Colonic mucosa (tissue), 4 donors: ENCODE measurements around the gene NTSR1. TPM values are rescaled to one million over a fixed set of nuclear protein-coding genes. Genes with fewer than 3 reads are reported as not detected.

Experiments used
- DNase-seq: peaks from one replicate; pipeline ENCODE4 v3.0.0-alpha.2; 2020
- H3K27ac ChIP-seq: fragments of 200-600 bp; one replicate; pipeline ENCODE4 v1.8.0; 2021
- H3K27me3 ChIP-seq: fragments of 200-600 bp; one replicate; pipeline ENCODE4 v1.8.0; 2021
- H3K36me3 ChIP-seq: fragments of 200-600 bp; one replicate; pipeline ENCODE4 v1.8.0; 2021
- H3K4me1 ChIP-seq: fragments of 200-600 bp; one replicate; pipeline ENCODE4 v1.8.0; 2021; ENCODE audit warnings: mild to moderate bottlenecking
- H3K4me3 ChIP-seq: fragments of 200-600 bp; one replicate; pipeline ENCODE4 v1.8.0; 2021
- H3K9ac ChIP-seq, 2 donors: one replicate each; pipeline ENCODE4 v1.7.0; 2013; ENCODE audit warnings: control low read depth in 2 of 2, low read depth in 2 of 2, low read length in 2 of 2
- H3K9me3 ChIP-seq: fragments of 200-600 bp; one replicate; pipeline ENCODE4 v1.8.0; 2021
- CTCF ChIP-seq: fragments of 200-600 bp; IDR thresholded peaks from one replicate; pipeline ENCODE4 v1.8.0; 2022; ENCODE audit warnings: antibody characterized with exemption, mild to moderate bottlenecking
- intact Hi-C: fragments of 100-400 bp; cut with DNase I; formaldehyde crosslinking; loops from one replicate; pipeline ENCODE4 v1.14.1; 2022
- total RNA-seq, 2 donors: library from RNA; stranded (reverse); fragmentation: NEBNext Ultra II Directional in 1 of 2; extraction: Animal tissue kit (Norgen Biotek cat#: 25700) in 1 of 2; gene quantifications; one replicate each; pipeline ENCODE4 v1.2.1, GENCODE V29; 2021
- donor health status: healthy.
- donor health status: DM: no; HTN: no; CAD: no.
- donor health status: DM: no; HTN: no; CAD: no.

Gene NTSR1
- total RNA-seq, 2 donors from 2014 or later, result 0.05 to 2.9 TPM

DNA sequence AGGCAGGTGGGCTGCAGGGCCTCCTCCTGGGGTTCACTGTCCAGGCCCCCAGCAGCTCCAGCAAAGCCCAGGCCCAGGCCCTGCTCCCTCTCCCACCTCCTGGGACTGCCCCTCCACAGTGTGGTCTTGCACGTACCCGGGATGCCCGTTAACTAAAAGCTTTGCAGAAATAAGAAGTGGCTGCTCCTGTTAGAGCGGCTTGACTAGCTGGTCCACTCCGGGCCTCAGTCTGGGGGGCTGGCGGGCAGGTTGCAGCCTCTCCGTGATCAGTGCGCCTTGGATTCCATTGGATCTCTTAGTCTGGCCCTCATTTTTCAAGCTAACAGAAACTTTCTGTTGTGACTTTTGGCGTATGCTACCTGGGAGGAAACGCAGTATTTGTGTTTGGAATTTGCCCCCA, 39.4 kb upstream of the NTSR1 start:
- Histone ChIP-seq H3K9ac (no peak overlapping the region), H3K27ac (no peak overlapping the region), H3K27me3 (no peaks in the 10 kb centered on the region), H3K4me3 (no peak overlapping the region), H3K9me3 (no peaks in the 10 kb centered on the region), H3K36me3 (no peaks in the 10 kb centered on the region), H3K4me1 (peaks cover 13% of the 10 kb centered on the region)
- intact Hi-C loops, result loop anchor here (2.0 to 5.0 kb wide), 2 partner anchors 122 to 138 kb away; no protein-coding TSS in a partner anchor
- no peak for DNase-seq
- no peak for TF ChIP-seq CTCF

DNA sequence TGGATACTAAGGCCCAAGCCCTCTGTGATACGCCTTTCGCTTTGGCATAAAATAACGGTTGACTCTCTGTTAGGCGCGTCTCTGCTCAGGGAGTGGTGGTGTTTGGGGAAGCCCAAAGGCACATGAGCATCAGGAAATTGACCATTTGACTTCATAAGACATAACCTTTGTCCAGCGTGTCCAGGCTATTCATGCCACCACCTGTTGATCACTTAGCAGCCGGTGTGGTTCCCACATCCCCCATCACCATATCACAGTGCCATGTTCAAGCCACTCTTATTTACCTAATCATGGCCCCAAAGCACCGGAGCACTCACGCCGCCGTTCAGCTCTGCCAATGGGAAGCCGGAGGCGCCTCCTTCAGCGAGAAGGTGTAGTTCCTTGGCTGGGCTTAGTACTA, 38.5 kb upstream of the NTSR1 start:
- intact Hi-C loops, result no loop called here
- H3K27ac ChIP-seq, result no peak overlapping the region
- H3K36me3 ChIP-seq, result no peaks in the 10 kb centered on the region
- peaks cover 13% of the 10 kb centered on the region for H3K4me1 ChIP-seq
- no peak for DNase-seq
- H3K9ac ChIP-seq, result no peak overlapping the region
- H3K9me3 ChIP-seq, result no peaks in the 10 kb centered on the region
- TF ChIP-seq CTCF, result no peak
- no peak overlapping the region for H3K4me3 ChIP-seq
- H3K27me3 ChIP-seq, result no peaks in the 10 kb centered on the region

DNA sequence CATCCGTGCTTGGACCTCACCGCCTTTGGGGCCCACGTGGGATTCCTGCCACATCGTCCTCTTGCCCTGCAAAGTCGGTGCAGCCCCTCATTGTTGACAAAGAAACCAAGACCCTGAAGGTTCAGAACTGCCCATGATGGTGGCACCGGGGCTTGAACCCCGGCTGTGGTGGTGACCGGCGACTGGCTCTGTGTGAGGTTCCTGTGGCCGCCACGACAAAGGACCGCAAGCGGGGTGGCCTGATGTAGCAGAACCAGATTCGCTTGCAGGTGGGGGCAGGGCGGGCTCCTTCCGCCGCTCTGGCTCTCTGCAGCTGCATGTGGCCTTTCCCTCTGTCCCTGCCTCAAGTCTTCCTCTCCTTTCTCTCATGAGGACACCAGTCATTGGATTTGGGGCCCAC, 37.6 kb upstream of the NTSR1 start:
- Histone ChIP-seq H3K4me1 (peaks cover 13% of the 10 kb centered on the region), H3K9ac (no peak overlapping the region), H3K27me3 (no peaks in the 10 kb centered on the region), H3K36me3 (no peaks in the 10 kb centered on the region), H3K4me3 (no peak overlapping the region), H3K27ac (no peak overlapping the region), H3K9me3 (no peaks in the 10 kb centered on the region)
- no peak for TF ChIP-seq CTCF
- intact Hi-C loops, result no loop called here
- DNase-seq, result no peak

GRCh38 chr20:62671765-62672164, 36.9 kb upstream of the NTSR1 start:
- Histone ChIP-seq H3K27ac (no peak overlapping the region), H3K4me3 (no peak overlapping the region), H3K36me3 (no peaks in the 10 kb centered on the region), H3K9ac (no peak overlapping the region), H3K9me3 (no peaks in the 10 kb centered on the region), H3K27me3 (no peaks in the 10 kb centered on the region), H3K4me1 (peaks cover 6% of the 10 kb centered on the region)
- DNase-seq, result no peak
- TF ChIP-seq CTCF, result no peak
- intact Hi-C loops, result no loop called here

DNA sequence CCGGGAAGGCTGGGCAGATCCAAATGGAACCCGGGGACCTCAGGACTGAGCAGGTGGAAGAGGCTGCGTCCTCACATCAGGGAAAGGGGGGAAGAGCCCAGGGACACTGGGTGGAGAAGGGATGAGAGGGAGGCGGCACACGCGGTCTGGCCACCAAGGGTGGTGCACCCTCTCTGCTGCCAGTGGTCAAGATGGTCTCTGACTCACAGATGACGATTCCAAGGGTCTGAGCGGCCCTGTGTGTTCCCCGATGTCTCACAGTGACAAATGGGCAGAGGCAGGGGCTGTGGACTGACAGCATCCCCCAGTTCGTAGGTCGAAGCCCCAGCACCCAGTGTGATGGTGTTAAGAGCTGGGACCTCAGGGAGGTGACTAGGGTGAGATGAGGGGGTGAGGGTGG, 34.3 kb upstream of the NTSR1 start:
- no peak overlapping the region for H3K9ac ChIP-seq
- intact Hi-C loops, result no loop called here

More for the DNA sequence above, 34.3 kb upstream of the NTSR1 start:
- Histone ChIP-seq H3K36me3 (no peaks in the 10 kb centered on the region), H3K9me3 (no peaks in the 10 kb centered on the region), H3K27me3 (no peaks in the 10 kb centered on the region), H3K4me1 (no peaks in the 10 kb centered on the region), H3K4me3 (no peak overlapping the region), H3K27ac (no peak overlapping the region)
- no peak for TF ChIP-seq CTCF
- no peak for DNase-seq
